HG03378 (cell line): ENCODE results near the gene CNPPD1.

ENCODE experiments used
- ATAC-seq: cut with Tn5 transposase; IDR thresholded peaks from one replicate; pipeline ENCODE4 v1.9.1; 2021; ENCODE audit warnings: mild to moderate bottlenecking, moderate library complexity; ENCODE audit not compliant: unreplicated experiment

The CNPPD1 gene

DNA sequence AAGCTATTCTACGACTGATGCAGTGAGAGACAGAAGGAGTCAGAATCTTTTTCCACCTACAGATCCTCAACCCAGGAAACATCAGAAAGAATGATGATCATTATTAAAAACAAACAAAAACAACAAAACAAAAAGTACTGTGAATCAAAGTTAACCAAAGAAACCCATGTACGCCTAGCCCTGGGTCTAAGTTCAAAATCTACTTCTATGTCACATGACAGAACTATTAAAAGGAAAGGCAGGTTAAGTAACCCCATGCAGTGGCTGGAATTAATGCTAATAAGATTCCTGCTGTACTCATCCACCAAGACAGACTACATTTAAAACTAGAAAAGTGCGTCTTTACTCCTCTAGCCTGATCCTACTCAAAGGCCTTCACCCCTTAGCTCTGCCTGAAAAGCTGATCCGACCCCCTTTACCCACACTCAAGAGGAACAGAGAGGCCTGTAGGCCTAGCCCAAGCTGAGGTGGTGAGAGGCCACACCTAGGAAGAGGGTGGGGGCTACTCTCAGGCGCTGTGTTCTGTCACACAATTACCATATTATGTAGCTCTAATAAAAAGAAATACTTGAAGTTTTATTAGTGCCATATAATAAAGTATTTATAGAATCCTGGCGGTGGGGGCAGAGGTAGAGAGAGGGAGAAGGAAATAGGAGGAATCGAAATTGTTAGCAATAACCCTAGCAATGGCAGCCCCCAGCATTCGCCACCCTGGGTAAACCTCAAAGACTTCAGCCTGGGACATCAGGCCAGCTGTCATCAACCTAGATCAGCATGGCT is 53.2 kb downstream of the CNPPD1 start:
- ATAC-seq: no peak

DNA sequence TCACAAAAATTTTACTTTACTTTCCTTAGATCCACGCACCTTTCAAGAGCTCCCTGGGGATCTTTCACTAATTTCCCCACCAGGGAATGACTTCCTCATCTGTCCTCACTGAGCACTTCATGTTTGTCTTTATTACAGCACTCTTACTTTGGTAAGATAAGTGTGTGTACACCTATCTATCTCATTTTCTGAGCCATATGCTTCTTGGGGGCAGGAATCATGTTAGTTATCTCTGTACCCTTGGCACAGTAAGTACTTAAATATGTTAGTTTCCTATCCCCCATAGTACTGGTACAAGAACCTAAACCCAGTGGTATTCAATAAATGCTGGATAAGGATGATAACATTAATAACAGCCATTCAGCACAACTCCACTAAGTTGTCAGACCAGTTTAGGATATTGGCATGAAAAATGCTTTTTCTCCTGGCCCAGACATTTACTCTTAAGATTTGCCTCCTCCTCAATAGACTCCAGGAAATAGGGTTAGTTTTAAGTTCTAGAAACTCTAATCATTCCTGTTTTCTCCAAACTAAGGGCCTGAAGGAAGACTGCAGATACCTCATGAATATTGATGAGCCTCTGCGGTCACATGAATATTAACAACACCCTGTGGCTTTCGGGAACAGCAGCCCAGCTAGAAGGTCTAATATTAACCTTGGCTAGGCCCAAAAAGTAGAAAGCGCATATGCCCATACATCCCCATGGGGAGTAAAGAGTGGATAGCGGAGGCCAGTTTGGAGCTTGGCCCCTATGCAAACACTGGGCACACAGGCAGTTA is 54.3 kb downstream of the CNPPD1 start:
- ATAC-seq: no peak
